Measurements from ENCODE around the gene COG8.
"Not testable (repeated sequence)": the region's sequence is repeated elsewhere in the genome, so short reads cannot be mapped to it uniquely, and the experiment has no call there.

Gene COG8

GRCh38 chr16:69366431-69366830 is 27.1 kb upstream of the COG8 start:
- H3K27ac ChIP-seq (ENCODE audit: low read depth, low read length): no peak overlapping the region
- H3K36me3 ChIP-seq (ENCODE audit: control insufficient read depth, insufficient read depth, low read length): peaks cover 29% of the 10 kb centered on the region
- H3K9ac ChIP-seq (ENCODE audit: low read length): no peak overlapping the region
- no peaks in the 10 kb centered on the region for H3K27me3 ChIP-seq (ENCODE audit: control insufficient read depth, insufficient read depth, low read length)
- no peak overlapping the region for H3K4me3 ChIP-seq (ENCODE audit: low read length)
- H3K4me1 ChIP-seq (ENCODE audit: control insufficient read depth, insufficient read depth, low read length): no peaks in the 10 kb centered on the region

GRCh38 chr16:69365901-69366300 is 26.5 kb upstream of the COG8 start:
- Histone ChIP-seq H3K4me3 (ENCODE audit: low read length) (no peak overlapping the region), H3K4me1 (ENCODE audit: control insufficient read depth, insufficient read depth, low read length) (no peaks in the 10 kb centered on the region), H3K9ac (ENCODE audit: low read length) (no peak overlapping the region), H3K27ac (ENCODE audit: low read depth, low read length) (no peak overlapping the region), H3K27me3 (ENCODE audit: control insufficient read depth, insufficient read depth, low read length) (no peaks in the 10 kb centered on the region), H3K36me3 (ENCODE audit: control insufficient read depth, insufficient read depth, low read length) (peaks cover 32% of the 10 kb centered on the region)

GRCh38 chr16:69364088-69364487 is 24.7 kb upstream of the COG8 start:
- Histone ChIP-seq H3K27me3 (ENCODE audit: control insufficient read depth, insufficient read depth, low read length) (no peaks in the 10 kb centered on the region), H3K27ac (ENCODE audit: low read depth, low read length) (no peak overlapping the region), H3K4me3 (ENCODE audit: low read length) (no peak overlapping the region), H3K36me3 (ENCODE audit: control insufficient read depth, insufficient read depth, low read length) (peaks cover 26% of the 10 kb centered on the region), H3K9ac (ENCODE audit: low read length) (no peak overlapping the region), H3K4me1 (ENCODE audit: control insufficient read depth, insufficient read depth, low read length) (no peaks in the 10 kb centered on the region)

GRCh38 chr16:69363281-69363717 is 23.9 kb upstream of the COG8 start:
- no peak overlapping the region for H3K27ac ChIP-seq (ENCODE audit: low read depth, low read length)
- peaks cover 26% of the 10 kb centered on the region for H3K36me3 ChIP-seq (ENCODE audit: control insufficient read depth, insufficient read depth, low read length)
- no peak overlapping the region for H3K9ac ChIP-seq (ENCODE audit: low read length)

GRCh38 chr16:69360070-69360469 is 20.7 kb upstream of the COG8 start:
- H3K27me3 ChIP-seq (ENCODE audit: control insufficient read depth, insufficient read depth, low read length); H3K4me1 ChIP-seq (ENCODE audit: control insufficient read depth, insufficient read depth, low read length); H3K27ac ChIP-seq (ENCODE audit: low read depth, low read length); H3K9ac ChIP-seq (ENCODE audit: low read length); H3K4me3 ChIP-seq (ENCODE audit: low read length): not testable (repeated sequence)
- peaks cover 12% of the 10 kb centered on the region for H3K36me3 ChIP-seq (ENCODE audit: control insufficient read depth, insufficient read depth, low read length)

More at GRCh38 chr16:69363281-69363717, 23.9 kb upstream of the COG8 start:
- Histone ChIP-seq H3K4me1 (ENCODE audit: control insufficient read depth, insufficient read depth, low read length) (no peaks in the 10 kb centered on the region), H3K27me3 (ENCODE audit: control insufficient read depth, insufficient read depth, low read length) (no peaks in the 10 kb centered on the region), H3K4me3 (ENCODE audit: low read length) (no peak overlapping the region)

GRCh38 chr16:69351309-69352027 is 12.1 kb upstream of the COG8 start, which contains the start of gene TMED6:
Gene TMED6, minus strand, starts transcription at chr16:69351786. Its CDS starts 33 bp downstream, at chr16:69351753.
- H3K9ac ChIP-seq (ENCODE audit: low read length): no peak within 1 kb of the TSS
- H3K4me3 ChIP-seq (ENCODE audit: low read length): peak within 1 kb of the TSS; percentile 6

GRCh38 chr16:69350536-69351133 is 11.3 kb upstream of the COG8 start:
- H3K36me3 ChIP-seq (ENCODE audit: control insufficient read depth, insufficient read depth, low read length): peaks cover 6% of the 10 kb centered on the region
- no peak overlapping the region for H3K4me3 ChIP-seq (ENCODE audit: low read length)
- H3K27me3 ChIP-seq (ENCODE audit: control insufficient read depth, insufficient read depth, low read length): no peaks in the 10 kb centered on the region
- H3K9ac ChIP-seq (ENCODE audit: low read length): no peak overlapping the region
- no peak overlapping the region for H3K27ac ChIP-seq (ENCODE audit: low read depth, low read length)
- no peaks in the 10 kb centered on the region for H3K4me1 ChIP-seq (ENCODE audit: control insufficient read depth, insufficient read depth, low read length)

More at GRCh38 chr16:69351309-69352027, 12.1 kb upstream of the COG8 start, which contains the start of gene TMED6:
- Histone ChIP-seq H3K36me3 (ENCODE audit: control insufficient read depth, insufficient read depth, low read length) (peaks cover 6% of the 10 kb centered on the region), H3K4me1 (ENCODE audit: control insufficient read depth, insufficient read depth, low read length) (no peaks in the 10 kb centered on the region), H3K27ac (ENCODE audit: low read depth, low read length) (no peak within 1 kb of the TSS), H3K27me3 (ENCODE audit: control insufficient read depth, insufficient read depth, low read length) (no peaks in the 10 kb centered on the region)

GRCh38 chr16:69349536-69349935 is 10.2 kb upstream of the COG8 start:
- H3K27me3 ChIP-seq (ENCODE audit: control insufficient read depth, insufficient read depth, low read length): no peaks in the 10 kb centered on the region
- H3K4me1 ChIP-seq (ENCODE audit: control insufficient read depth, insufficient read depth, low read length): no peaks in the 10 kb centered on the region
- H3K4me3 ChIP-seq (ENCODE audit: low read length): no peak overlapping the region
- H3K27ac ChIP-seq (ENCODE audit: low read depth, low read length): no peak overlapping the region
- H3K9ac ChIP-seq (ENCODE audit: low read length): no peak overlapping the region
- H3K36me3 ChIP-seq (ENCODE audit: control insufficient read depth, insufficient read depth, low read length): peaks cover 2% of the 10 kb centered on the region

GRCh38 chr16:69348222-69348621 is 8.9 kb upstream of the COG8 start:
- no peak overlapping the region for H3K9ac ChIP-seq (ENCODE audit: low read length)
- H3K4me3 ChIP-seq (ENCODE audit: low read length): no peak overlapping the region
- H3K27ac ChIP-seq (ENCODE audit: low read depth, low read length): no peak overlapping the region
- peaks cover 2% of the 10 kb centered on the region for H3K36me3 ChIP-seq (ENCODE audit: control insufficient read depth, insufficient read depth, low read length)
- no peaks in the 10 kb centered on the region for H3K27me3 ChIP-seq (ENCODE audit: control insufficient read depth, insufficient read depth, low read length)
- no peaks in the 10 kb centered on the region for H3K4me1 ChIP-seq (ENCODE audit: control insufficient read depth, insufficient read depth, low read length)

GRCh38 chr16:69346683-69347082 is 7.3 kb upstream of the COG8 start:
- H3K4me3 ChIP-seq (ENCODE audit: low read length): no peak overlapping the region
- H3K27me3 ChIP-seq (ENCODE audit: control insufficient read depth, insufficient read depth, low read length): no peaks in the 10 kb centered on the region
- H3K4me1 ChIP-seq (ENCODE audit: control insufficient read depth, insufficient read depth, low read length): no peaks in the 10 kb centered on the region
- H3K27ac ChIP-seq (ENCODE audit: low read depth, low read length): no peak overlapping the region
- no peaks in the 10 kb centered on the region for H3K36me3 ChIP-seq (ENCODE audit: control insufficient read depth, insufficient read depth, low read length)
- no peak overlapping the region for H3K9ac ChIP-seq (ENCODE audit: low read length)

- H3K27me3 ChIP-seq (ENCODE audit: control insufficient read depth, insufficient read depth, low read length): no peaks in the 10 kb centered on the region
- no peaks in the 10 kb centered on the region for H3K36me3 ChIP-seq (ENCODE audit: control insufficient read depth, insufficient read depth, low read length)
Observed at GRCh38 chr16:69345923-69346322, 6.6 kb upstream of the COG8 start.

GRCh38 chr16:69344171-69344570 is 4.8 kb upstream of the COG8 start:
- Histone ChIP-seq H3K27me3 (ENCODE audit: control insufficient read depth, insufficient read depth, low read length) (no peaks in the 10 kb centered on the region), H3K27ac (ENCODE audit: low read depth, low read length) (no peak overlapping the region), H3K36me3 (ENCODE audit: control insufficient read depth, insufficient read depth, low read length) (no peaks in the 10 kb centered on the region), H3K4me3 (ENCODE audit: low read length) (no peak overlapping the region), H3K9ac (ENCODE audit: low read length) (no peak overlapping the region), H3K4me1 (ENCODE audit: control insufficient read depth, insufficient read depth, low read length) (peaks cover 4% of the 10 kb centered on the region)

More at GRCh38 chr16:69345923-69346322, 6.6 kb upstream of the COG8 start:
- Histone ChIP-seq H3K9ac (ENCODE audit: low read length) (no peak overlapping the region), H3K4me3 (ENCODE audit: low read length) (no peak overlapping the region), H3K4me1 (ENCODE audit: control insufficient read depth, insufficient read depth, low read length) (no peaks in the 10 kb centered on the region), H3K27ac (ENCODE audit: low read depth, low read length) (no peak overlapping the region)
